H1 (cell line): ENCODE measurements around the gene ATOH8. TPM values are rescaled to one million over a fixed set of nuclear protein-coding genes. Genes with fewer than 3 reads are reported as not detected.

ENCODE experiments used
- CTCF ChIA-PET: fragments of 300-600 bp; sonication (Branson Sonifier 250); formaldehyde crosslinking; loops from one replicate; lab custom pipeline; 2021; ENCODE audit not compliant: partially characterized antibody; lab: Charles Lee
- POLR2A ChIA-PET: fragments of 300-600 bp; sonication (Branson Sonifier 250); formaldehyde crosslinking; loops from one replicate; lab custom pipeline; 2021; ENCODE audit warnings: inconsistent platforms; ENCODE audit not compliant: partially characterized antibody; lab: Charles Lee
- DNase-seq, 2 experiments: peaks; one replicate each; pipeline versions ENCODE4 v3.0.0 to v3.0.0-alpha.2; 2010 to 2022; ENCODE audit warnings: low spot score in 2 of 2, low read depth in 1 of 2, mixed read lengths in 1 of 2
- FAIRE-seq: peaks from 2 replicates; lab custom pipeline; 2011; peaks lifted over from hg19 to GRCh38; lab: Jason Lieb, UNC
- H2AFZ ChIP-seq: 2 replicates; pipeline ENCODE4 v1.8.1; 2012; ENCODE audit warnings: low read length, inconsistent platforms
- H2AK5ac ChIP-seq: 2 replicates; pipeline ENCODE4 v1.6.1; 2013; ENCODE audit warnings: low read depth, low read length
- H2BK120ac ChIP-seq: replicated peaks from 2 replicates; pipeline ENCODE3; 2013; ENCODE audit warnings: low read depth, low read length, inconsistent platforms
- H2BK12ac ChIP-seq: 2 replicates; pipeline ENCODE4 v1.6.1; 2013; ENCODE audit warnings: low read depth, low read length
- H2BK15ac ChIP-seq: 2 replicates; pipeline ENCODE4 v1.6.1; 2013; ENCODE audit warnings: low read length
- H2BK20ac ChIP-seq: 2 replicates; pipeline ENCODE4 v1.6.1; 2013; ENCODE audit warnings: low read length
- H2BK5ac ChIP-seq: 2 replicates; pipeline ENCODE4 v1.6.1; 2013; ENCODE audit warnings: low read depth, low read length
- H3K14ac ChIP-seq: 2 replicates; pipeline ENCODE4 v1.6.1; 2013; ENCODE audit warnings: inconsistent platforms; ENCODE audit not compliant: insufficient read length
- H3K18ac ChIP-seq: 2 replicates; pipeline ENCODE4 v1.6.1; 2013; ENCODE audit warnings: low read length; ENCODE audit errors: extremely low read depth
- H3K23ac ChIP-seq: 2 replicates; pipeline ENCODE4 v1.6.1; 2013; ENCODE audit warnings: inconsistent platforms; ENCODE audit not compliant: insufficient read length
- H3K23me2 ChIP-seq: 2 replicates; pipeline ENCODE4 v1.6.1; 2013; ENCODE audit warnings: low read depth, low read length
- H3K27ac ChIP-seq: 2 replicates; pipeline ENCODE4 v1.6.1; 2011; ENCODE audit warnings: low read depth, low read length, inconsistent platforms
- H3K27me3 ChIP-seq, 4 experiments: replicated peaks in 1 of 4; 1 replicate in 1 of 4; 2 replicates in 3 of 4; pipeline versions ENCODE4 v1.6.1 to v1.8.1; 2011 to 2013; ENCODE audit warnings: low read length in 3 of 4, mild to moderate bottlenecking in 3 of 4, inconsistent platforms in 2 of 4, mixed read lengths in 2 of 4, moderate library complexity in 1 of 4; ENCODE audit not compliant: control insufficient read depth in 3 of 4, insufficient read depth in 3 of 4; ENCODE audit errors: extremely low read depth in 1 of 4
- H3K36me3 ChIP-seq, 4 experiments: 2 replicates each; pipeline versions ENCODE4 v1.6.1 to v1.8.1; 2011 to 2013; ENCODE audit warnings: mild to moderate bottlenecking in 4 of 4, low read length in 3 of 4, moderate library complexity in 2 of 4, control low read depth in 1 of 4, inconsistent platforms in 1 of 4; ENCODE audit not compliant: insufficient read depth in 4 of 4, control insufficient read depth in 2 of 4
- H3K4ac ChIP-seq: replicated peaks from 2 replicates; pipeline ENCODE3; 2013; ENCODE audit warnings: low read length, low read depth, mixed read lengths, inconsistent platforms; ENCODE audit not compliant: insufficient read length
- H3K4me1 ChIP-seq, 4 experiments: replicated peaks in 1 of 4; 1 replicate in 1 of 4; 2 replicates in 3 of 4; pipeline versions ENCODE4 v1.6.1 to v1.8.1; 2011 to 2013; ENCODE audit warnings: low read length in 3 of 4, inconsistent platforms in 2 of 4, mixed read lengths in 1 of 4; ENCODE audit not compliant: insufficient read depth in 4 of 4, control insufficient read depth in 3 of 4
- H3K4me2 ChIP-seq, 2 experiments: 2 replicates each; pipeline versions ENCODE4 v1.6.1 to v1.8.1; 2011 to 2013; ENCODE audit warnings: low read depth in 2 of 2, low read length in 2 of 2, control low read depth in 1 of 2, inconsistent platforms in 1 of 2, mild to moderate bottlenecking in 1 of 2; ENCODE audit not compliant: insufficient read depth in 1 of 2
- H3K4me3 ChIP-seq, 4 experiments: fragments of 200-600, 300-600 bp in 1 of 4; sonication (generic), shearing (Covaris generic), sonication (Bioruptor Twin) in 1 of 4; 2 replicates each; pipeline versions ENCODE4 v1.5.1 to v1.8.1; 2011 to 2016; ENCODE audit warnings: low read length in 4 of 4, low read depth in 3 of 4, control low read depth in 2 of 4, inconsistent platforms in 2 of 4, mild to moderate bottlenecking in 2 of 4, mixed read lengths in 1 of 4, moderate library complexity in 1 of 4; ENCODE audit not compliant: insufficient read depth in 2 of 4; ENCODE audit errors: extremely low read depth in 1 of 4
- H3K56ac ChIP-seq: replicated peaks from 2 replicates; pipeline ENCODE3; 2013; ENCODE audit warnings: low read depth, mild to moderate bottlenecking, mixed read lengths, low read length, inconsistent platforms; ENCODE audit not compliant: insufficient read length
- H3K79me1 ChIP-seq: 2 replicates; pipeline ENCODE4 v1.6.1; 2013; ENCODE audit warnings: low read depth, low read length, control low read depth
- H3K79me2 ChIP-seq, 2 experiments: 2 replicates each; pipeline versions ENCODE4 v1.6.1 to v1.8.1; 2012 to 2013; ENCODE audit warnings: low read length in 2 of 2, mild to moderate bottlenecking in 2 of 2, inconsistent platforms in 1 of 2; ENCODE audit not compliant: insufficient read depth in 2 of 2, control insufficient read depth in 1 of 2
- H3K9ac ChIP-seq, 4 experiments: replicated peaks in 1 of 4; 1 replicate in 1 of 4; 2 replicates in 3 of 4; pipeline versions ENCODE4 v1.6.1 to v1.8.1; 2011 to 2013; ENCODE audit warnings: low read depth in 3 of 4, low read length in 3 of 4, control low read depth in 2 of 4, mild to moderate bottlenecking in 2 of 4, moderate library complexity in 2 of 4, inconsistent platforms in 1 of 4; ENCODE audit errors: extremely low read depth in 1 of 4
- H3K9me3 ChIP-seq, 2 experiments: 2 replicates each; pipeline versions ENCODE4 v1.6.1 to v1.8.1; 2012 to 2013; ENCODE audit warnings: mild to moderate bottlenecking in 2 of 2, moderate library complexity in 2 of 2, control low read depth in 1 of 2, inconsistent platforms in 1 of 2, low read depth in 1 of 2, low read length in 1 of 2, mixed read lengths in 1 of 2; ENCODE audit not compliant: insufficient read depth in 2 of 2
- H4K20me1 ChIP-seq, 2 experiments: replicated peaks in 1 of 2; 2 replicates each; pipeline versions ENCODE3 to v1.8.1; 2011 to 2013; ENCODE audit warnings: inconsistent platforms in 2 of 2, low read length in 2 of 2, mild to moderate bottlenecking in 1 of 2; ENCODE audit not compliant: insufficient read depth in 2 of 2, control insufficient read depth in 1 of 2
- H4K5ac ChIP-seq: 2 replicates; pipeline ENCODE4 v1.6.1; 2013; ENCODE audit warnings: low read length, low read depth, mixed read lengths, inconsistent platforms; ENCODE audit not compliant: insufficient read length
- H4K8ac ChIP-seq: 2 replicates; pipeline ENCODE4 v1.8.0; 2013; ENCODE audit warnings: mild to moderate bottlenecking, moderate library complexity, low read length, inconsistent platforms; ENCODE audit not compliant: insufficient read depth; ENCODE audit errors: extremely low read depth
- H4K91ac ChIP-seq: replicated peaks from 2 replicates; pipeline ENCODE3; 2013; ENCODE audit warnings: low read length, mixed read lengths, inconsistent platforms; ENCODE audit not compliant: insufficient read length
- HDAC2 ChIP-seq, 2 experiments: fragments of 300-600 bp in 1 of 2; sonication (generic) in 1 of 2; IDR thresholded peaks; 2 replicates each; pipeline ENCODE4 v1.6.1; 2011 to 2012; ENCODE audit warnings: low read depth in 2 of 2, low read length in 2 of 2, mild to moderate bottlenecking in 2 of 2, moderate library complexity in 2 of 2, borderline replicate concordance in 1 of 2, inconsistent platforms in 1 of 2
- KDM1A ChIP-seq: fragments of 200-600, 300-600 bp; sonication (generic); IDR thresholded peaks from 2 replicates; pipeline ENCODE4 v1.7.1; 2016; ENCODE audit warnings: mild to moderate bottlenecking, low read length, borderline replicate concordance
- KDM5A ChIP-seq: fragments of 200-600 bp; IDR thresholded peaks from 2 replicates; pipeline ENCODE4 v1.7.1; 2012; ENCODE audit warnings: mild to moderate bottlenecking, low read length, inconsistent platforms, mixed read lengths
- POLR2AphosphoS5 ChIP-seq: IDR thresholded peaks from 2 replicates; pipeline ENCODE4 v1.6.1; 2011; ENCODE audit warnings: low read depth, low read length
- TAF7 ChIP-seq: optimal IDR thresholded peaks from 2 replicates; pipeline ENCODE3; 2011; ENCODE audit warnings: low read depth, mild to moderate bottlenecking, inconsistent platforms, low read length, moderate library complexity, borderline replicate concordance
- ZNF274 ChIP-seq: IDR thresholded peaks from 2 replicates; pipeline ENCODE4 v1.7.0; 2012; ENCODE audit warnings: low read length, borderline replicate concordance; ENCODE audit errors: extremely low read depth
- WGBS, 2 experiments: shearing (Covaris generic) in 1 of 2; methylation state at CpG; one replicate each; pipeline versions ENCODE4 v1.1.6 to v1.1.7; 2013 to 2015; ENCODE audit warnings: low lambda C conversion rate in 2 of 2, mixed read lengths in 2 of 2, inconsistent platforms in 1 of 2, low coverage in 1 of 2, missing lambda C conversion rate in 1 of 2; ENCODE audit not compliant: insufficient replicate concordance in 2 of 2, insufficient coverage in 1 of 2, insufficient read length in 1 of 2; ENCODE audit errors: extremely low coverage in 1 of 2, missing lambda C conversion rate in 1 of 2; 5-methylcytosine and 5-hydroxymethylcytosine counted together
- polyA plus RNA-seq, 7 experiments: library from polyadenylated mRNA; depleted of rRNA in 3 of 7; stranded (reverse) in 5 of 7; unstranded in 2 of 7; fragments of >200 nt in 5 of 7; fragments of 200-250 nt in 2 of 7; gene quantifications; 1 replicate in 5 of 7; 2 replicates in 1 of 7; 4 replicates in 1 of 7; pipeline versions ENCODE4 v1.2.1 to v1.2.3, GENCODE V29; 2011 to 2013; ENCODE audit warnings: missing spikeins in 2 of 7, mixed read lengths in 2 of 7
- total RNA-seq: library from RNA; stranded (reverse); fragmentation: NEBNext Ultra II Directional; extraction: Animal tissue kit (Norgen Biotek cat#: 25700); gene quantifications from 2 replicates; pipeline ENCODE4 v1.2.1, GENCODE V29; 2021
- TF ChIP-seq, protein P1 (sequence below): IDR thresholded peaks from 2 replicates; pipeline ENCODE4 v1.6.1; 2012; ENCODE audit warnings: low read length, inconsistent platforms

ATOH8 gene
- total and polyA plus RNA-seq, 2 of the 8 experiments (the other 6 are each of a cell fraction or from before 2014, with no cell fraction given), result 0.50 to 0.53 TPM

DNA sequence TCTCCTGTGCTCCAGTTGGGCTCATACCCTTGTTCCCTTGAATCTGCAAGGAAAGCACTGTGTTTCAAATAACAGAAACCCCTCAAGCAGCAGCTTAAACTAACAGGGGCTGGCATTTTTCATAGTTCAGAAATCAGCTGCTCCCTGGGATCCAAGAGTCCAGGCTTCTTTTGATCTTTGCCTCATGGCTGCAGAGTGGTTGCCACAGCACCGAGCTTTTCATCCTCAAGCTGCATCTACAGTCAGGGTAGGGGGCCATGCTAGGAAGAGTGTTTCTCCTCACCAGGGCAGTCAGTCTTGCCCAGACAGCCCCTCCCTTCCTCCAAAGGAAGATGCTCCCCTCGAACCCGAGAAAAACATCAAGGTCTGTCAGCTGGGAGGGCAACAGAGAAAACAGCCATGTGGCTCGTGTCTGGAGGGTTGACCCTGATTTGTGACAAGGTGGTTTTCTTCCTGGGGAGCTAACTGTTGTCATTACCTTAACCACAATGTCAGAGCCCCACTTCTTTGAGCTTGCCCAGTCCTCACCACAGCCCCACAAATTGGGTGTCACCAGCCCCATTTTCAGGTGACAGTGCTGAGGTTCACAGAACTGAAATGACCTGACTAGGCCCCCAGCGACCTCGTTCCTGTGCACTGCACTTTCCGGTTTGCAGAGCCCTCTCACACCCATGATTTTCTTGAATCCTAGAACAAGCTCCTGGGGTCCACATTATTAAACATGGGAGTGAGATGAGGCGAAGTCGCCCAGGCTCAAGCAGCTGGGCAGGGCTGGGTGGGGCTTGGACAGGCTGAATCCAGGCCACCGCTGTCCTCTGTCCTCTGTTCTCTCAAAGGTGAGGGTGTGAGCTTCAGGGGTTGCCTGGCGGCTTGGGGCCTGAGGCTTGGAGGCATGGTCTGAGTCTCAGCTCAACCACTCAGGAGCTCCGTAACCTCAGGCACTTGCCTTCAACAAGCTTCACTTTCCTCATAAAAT is 21.9 kb downstream of the ATOH8 start:
- ChIA-PET POLR2A (interaction anchor here (0.6 to 1.9 kb wide), 2 partner anchors 9 to 147 kb away, joined by 3 to 5 read pairs; no protein-coding TSS in a partner anchor), CTCF (interaction anchor here (0.6 to 47.8 kb wide), 14 partner anchors 1 to 111 kb away, joined by 3 to 986 read pairs (median 4); partner anchors contain the start of gene ATOH8)
- Histone ChIP-seq H3K36me3 (no peaks in the 10 kb centered on the region), H3K14ac (no peak overlapping the region), H2AFZ (no peak overlapping the region), H2BK20ac (no peak overlapping the region), H4K91ac (no peak overlapping the region), H4K8ac (no peak overlapping the region), H3K27me3 (peaks cover 0 to 20% (median 12%) of the 10 kb centered on the region in 4 experiments; a peak in 6 of 7 replicates), H3K4me3 (no peak overlapping the region), H3K23ac (no peak overlapping the region), H3K4me1 (peaks cover 0 to 18% (median 9%) of the 10 kb centered on the region in 4 experiments; a peak in 6 of 7 replicates), H3K79me2 (no peaks in the 10 kb centered on the region), H3K4me2 (no peak overlapping the region), H2AK5ac (no peak overlapping the region), H3K27ac (no peak overlapping the region), H2BK5ac (no peak overlapping the region), H3K18ac (no peak overlapping the region), H4K20me1 (no peaks in the 10 kb centered on the region), H4K5ac (no peak overlapping the region), H3K56ac (no peak overlapping the region), H3K23me2 (no peaks in the 10 kb centered on the region), H3K4ac (no peak overlapping the region), H3K9ac (no peak overlapping the region), H3K9me3 (no peaks in the 10 kb centered on the region), H2BK120ac (no peak overlapping the region), H3K79me1 (no peaks in the 10 kb centered on the region), H2BK15ac (no peak overlapping the region), H2BK12ac (no peak overlapping the region)
- WGBS, 2 experiments, result 86% methylated on average over 12 of the region's 12 CpGs; no CpG with 5 or more reads in 1 of the 2 experiments
- TF ChIP-seq, protein P1, sequence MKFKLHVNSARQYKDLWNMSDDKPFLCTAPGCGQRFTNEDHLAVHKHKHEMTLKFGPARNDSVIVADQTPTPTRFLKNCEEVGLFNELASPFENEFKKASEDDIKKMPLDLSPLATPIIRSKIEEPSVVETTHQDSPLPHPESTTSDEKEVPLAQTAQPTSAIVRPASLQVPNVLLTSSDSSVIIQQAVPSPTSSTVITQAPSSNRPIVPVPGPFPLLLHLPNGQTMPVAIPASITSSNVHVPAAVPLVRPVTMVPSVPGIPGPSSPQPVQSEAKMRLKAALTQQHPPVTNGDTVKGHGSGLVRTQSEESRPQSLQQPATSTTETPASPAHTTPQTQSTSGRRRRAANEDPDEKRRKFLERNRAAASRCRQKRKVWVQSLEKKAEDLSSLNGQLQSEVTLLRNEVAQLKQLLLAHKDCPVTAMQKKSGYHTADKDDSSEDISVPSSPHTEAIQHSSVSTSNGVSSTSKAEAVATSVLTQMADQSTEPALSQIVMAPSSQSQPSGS, result no peak
- TF ChIP-seq KDM5A (no peak), HDAC2 (IDR thresholded peaks at IDR 0.05; ENCODE audit: borderline replicate concordance in 1 of 2, low read depth in 2 of 2, low read length in 2 of 2) (peak in 1 of 2 experiments; percentile 59; a peak in 1 of 4 replicates), ZNF274 (no peak), KDM1A (peak; percentile 86; the same call in 1 of the 2 replicates), POLR2AphosphoS5 (no peak), TAF7 (no peak)
- FAIRE-seq (no peak), DNase-seq (no peak)
